GM10266 (cell line): ENCODE results near the gene BCL7A.
"Not testable (repeated sequence)": the region's sequence is repeated elsewhere in the genome, so short reads cannot be mapped to it uniquely, and the experiment has no call there.

Experiments
- DNase-seq: peaks from one replicate; pipeline ENCODE4 v3.0.0; 2012; ENCODE audit errors: extremely low spot score
- CTCF ChIP-seq: IDR thresholded peaks from 2 replicates; pipeline ENCODE4 v1.5.1; 2012; ENCODE audit warnings: mild to moderate bottlenecking, low read depth; ENCODE audit not compliant: control insufficient read depth, insufficient read depth; ENCODE audit errors: missing control alignments

Gene BCL7A

GRCh38 chr12:122049827-122050226, 28.1 kb downstream of the BCL7A start:
- no peak for DNase-seq
- no peak for TF ChIP-seq CTCF

GRCh38 chr12:122050706-122051105, 29.0 kb downstream of the BCL7A start:
- DNase-seq, result no peak
- TF ChIP-seq CTCF, result no peak

GRCh38 chr12:122051231-122051876, 29.7 kb downstream of the BCL7A start:
- DNase-seq, result no peak
- TF ChIP-seq CTCF, result no peak

GRCh38 chr12:122052285-122052684, 30.6 kb downstream of the BCL7A start:
- TF ChIP-seq CTCF, result no peak
- DNase-seq, result no peak

GRCh38 chr12:122054842-122055520, 33.3 kb downstream of the BCL7A start:
- DNase-seq, result no peak
- no peak for TF ChIP-seq CTCF

- not testable (repeated sequence) for DNase-seq
Measured at GRCh38 chr12:122056406-122056805, 34.7 kb downstream of the BCL7A start.

GRCh38 chr12:122057007-122057735, 35.5 kb downstream of the BCL7A start:
- no peak for TF ChIP-seq CTCF
- DNase-seq, result no peak

- TF ChIP-seq CTCF, result no peak
- no peak for DNase-seq
Measured at GRCh38 chr12:122057769-122058168, 36.1 kb downstream of the BCL7A start.
